ENCODE measurements around the gene B4GAT1. TPM values are rescaled to one million over a fixed set of nuclear protein-coding genes. Genes with fewer than 3 reads are reported as not detected.

B4GAT1 gene
- total RNA-seq, 1 donor from 2014 or later = 25.2 TPM

GRCh38 chr11:66332371-66333219 is 14.8 kb downstream of the B4GAT1 start:
- Histone ChIP-seq H3K36me3 (ENCODE audit: insufficient read depth, low read length) (peaks cover 3% of the 10 kb centered on the region), H3K9me3 (ENCODE audit: insufficient read depth, low read depth, low read length) (no peaks in the 10 kb centered on the region), H3K4me3 (ENCODE audit: insufficient read depth, low read depth, low read length) (no peak overlapping the region), H3K4me1 (ENCODE audit: insufficient read depth, low read length) (peaks cover 46% of the 10 kb centered on the region), H3K79me2 (ENCODE audit: insufficient read depth, low read length) (peaks cover 27% of the 10 kb centered on the region), H3K4me2 (ENCODE audit: low read length) (no peak overlapping the region), H3K27me3 (ENCODE audit: insufficient read depth, low read length) (no peaks in the 10 kb centered on the region), H2AFZ (ENCODE audit: low read depth, low read length) (no peak overlapping the region), H3K9ac (ENCODE audit: low read length) (no peak overlapping the region), H4K20me1 (ENCODE audit: insufficient read depth, low read length) (peaks cover 49% of the 10 kb centered on the region), H3K27ac (ENCODE audit: low read depth, low read length) (no peak overlapping the region)
- H3K27me3 Mint-ChIP-seq (ENCODE audit: low read depth, unreplicated experiment) = no peaks in the 10 kb centered on the region
- peaks cover 5% of the 10 kb centered on the region for H3K36me3 Mint-ChIP-seq (ENCODE audit: low read depth, unreplicated experiment)
- H3K4me1 Mint-ChIP-seq (ENCODE audit: low read depth, unreplicated experiment) = peaks cover 29% of the 10 kb centered on the region
- DNase-seq (ENCODE audit: low read depth) (no peak), FAIRE-seq (no peak)
- H3K4me3 Mint-ChIP-seq (ENCODE audit: unreplicated experiment) = no peak overlapping the region
- H3K9me3 Mint-ChIP-seq (ENCODE audit: unreplicated experiment) = peaks cover 2% of the 10 kb centered on the region
- TF ChIP-seq EZH2 (IDR thresholded peaks at IDR 0.05; ENCODE audit: insufficient read depth, low read length) (no peak), CTCF (IDR thresholded peaks at IDR 0.05; ENCODE audit: insufficient read depth, low read depth, low read length) (no peak)
- peak overlapping the region; percentile 47 for H3K27ac Mint-ChIP-seq (ENCODE audit: unreplicated experiment)

- Mint-ChIP-seq H3K9me3 (ENCODE audit: unreplicated experiment) (peaks cover 2% of the 10 kb centered on the region), H3K27me3 (ENCODE audit: low read depth, unreplicated experiment) (no peaks in the 10 kb centered on the region), H3K36me3 (ENCODE audit: low read depth, unreplicated experiment) (peaks cover 5% of the 10 kb centered on the region), H3K27ac (ENCODE audit: unreplicated experiment) (no peak overlapping the region), H3K4me3 (ENCODE audit: unreplicated experiment) (no peak overlapping the region), H3K4me1 (ENCODE audit: low read depth, unreplicated experiment) (peaks cover 26% of the 10 kb centered on the region)
- no peaks in the 10 kb centered on the region for H3K27me3 ChIP-seq (ENCODE audit: insufficient read depth, low read length)
- H3K4me1 ChIP-seq (ENCODE audit: insufficient read depth, low read length) = peaks cover 46% of the 10 kb centered on the region
- no peak overlapping the region for H3K27ac ChIP-seq (ENCODE audit: low read depth, low read length)
- no peak for FAIRE-seq
- H4K20me1 ChIP-seq (ENCODE audit: insufficient read depth, low read length) = peaks cover 43% of the 10 kb centered on the region
- H3K79me2 ChIP-seq (ENCODE audit: insufficient read depth, low read length) = peaks cover 27% of the 10 kb centered on the region
- no peak overlapping the region for H3K9ac ChIP-seq (ENCODE audit: low read length)
- TF ChIP-seq EZH2 (IDR thresholded peaks at IDR 0.05; ENCODE audit: insufficient read depth, low read length) (no peak), CTCF (IDR thresholded peaks at IDR 0.05; ENCODE audit: insufficient read depth, low read depth, low read length) (no peak)
- DNase-seq (ENCODE audit: low read depth) = no peak
- no peak overlapping the region for H2AFZ ChIP-seq (ENCODE audit: low read depth, low read length)
- no peaks in the 10 kb centered on the region for H3K9me3 ChIP-seq (ENCODE audit: insufficient read depth, low read depth, low read length)
- H3K36me3 ChIP-seq (ENCODE audit: insufficient read depth, low read length) = peaks cover 3% of the 10 kb centered on the region
- H3K4me2 ChIP-seq (ENCODE audit: low read length) = no peak overlapping the region
- H3K4me3 ChIP-seq (ENCODE audit: insufficient read depth, low read depth, low read length) = no peak overlapping the region
Measured at GRCh38 chr11:66331542-66332370, 15.7 kb downstream of the B4GAT1 start.

Measured in astrocyte (in vitro differentiated cells and primary cell).